ENCODE data around the gene MAP6.

The MAP6 gene

DNA sequence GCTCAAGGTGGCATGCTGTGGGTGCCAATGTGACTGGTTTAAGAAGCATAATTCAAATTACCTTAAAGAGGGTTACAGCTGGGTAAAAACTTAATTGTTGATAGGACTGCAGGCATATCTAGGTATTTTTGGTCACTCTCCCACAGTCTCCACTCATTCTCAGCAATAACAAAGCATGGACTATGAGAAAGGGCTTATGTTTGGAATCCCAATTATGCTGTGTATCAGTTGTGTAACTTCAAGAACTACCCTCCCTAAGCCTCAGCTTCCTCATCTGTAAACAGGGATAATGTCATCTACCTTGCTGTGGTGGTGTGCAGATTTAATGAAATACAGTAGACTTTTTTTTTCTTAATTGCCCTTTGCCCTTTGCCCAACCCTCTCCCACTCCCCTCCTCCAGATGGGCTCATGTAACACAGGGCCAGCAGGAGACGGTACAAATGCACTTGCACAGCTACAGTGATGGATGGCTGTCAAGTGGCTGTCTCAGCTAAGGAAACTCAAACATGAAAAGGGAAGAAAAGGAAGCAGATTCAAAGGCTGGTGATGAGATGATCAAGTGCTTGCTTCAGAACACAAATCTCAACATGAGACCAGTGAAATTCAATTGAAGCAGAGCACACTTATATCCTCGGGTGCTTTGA lies 37.6 kb downstream of the MAP6 start:
- Histone ChIP-seq H3K79me2 (ENCODE audit: insufficient read depth, low read length) (no peaks in the 10 kb centered on the region), H2AFZ (ENCODE audit: low read depth, low read length, severe bottlenecking) (no peak overlapping the region), H3K4me2 (ENCODE audit: low read depth, low read length, poor library complexity, severe bottlenecking) (no peak overlapping the region), H3F3A (ENCODE audit: insufficient read depth) (no peaks in the 10 kb centered on the region), H3K27ac (ENCODE audit: low read depth, low read length) (no peak overlapping the region), H3K27me3 (ENCODE audit: low read length) (no peaks in the 10 kb centered on the region), H3K9me3 (ENCODE audit: insufficient read depth, low read length) (no peaks in the 10 kb centered on the region), H4K20me1 (ENCODE audit: low read depth, low read length) (no peaks in the 10 kb centered on the region), H3K36me3 (ENCODE audit: low read length) (no peaks in the 10 kb centered on the region), H3K9ac (ENCODE audit: low read length) (no peak overlapping the region), H3K4me3 (ENCODE audit: insufficient read depth, low read length, poor library complexity, severe bottlenecking) (no peak overlapping the region), H3K9me2 (replicated peaks; ENCODE audit: insufficient read depth, low read length) (no peaks in the 10 kb centered on the region)
- TF ChIP-seq CTCF (IDR thresholded peaks at IDR 0.05; ENCODE audit: insufficient read depth, low read length, poor library complexity, severe bottlenecking) (no peak), EZH2phosphoT487 (conservative IDR thresholded peaks at IDR 0.05; ENCODE audit: low read length) (no peak)

GRCh38 chr11:75627906-75628668 lies 40.8 kb downstream of the MAP6 start:
- Histone ChIP-seq H3K4me2 (ENCODE audit: low read depth, low read length, poor library complexity, severe bottlenecking) (no peak overlapping the region), H2AFZ (ENCODE audit: low read depth, low read length, severe bottlenecking) (no peak overlapping the region)

GRCh38 chr11:75626889-75627529 lies 41.8 kb downstream of the MAP6 start:
- Histone ChIP-seq H2AFZ (ENCODE audit: low read depth, low read length, severe bottlenecking) (no peak overlapping the region), H3K4me3 (ENCODE audit: insufficient read depth, low read length, poor library complexity, severe bottlenecking) (no peak overlapping the region), H4K20me1 (ENCODE audit: low read depth, low read length) (no peaks in the 10 kb centered on the region), H3K4me2 (ENCODE audit: low read depth, low read length, poor library complexity, severe bottlenecking) (no peak overlapping the region), H3K27ac (ENCODE audit: low read depth, low read length) (no peak overlapping the region), H3K9me3 (ENCODE audit: insufficient read depth, low read length) (no peaks in the 10 kb centered on the region), H3K9me2 (replicated peaks; ENCODE audit: insufficient read depth, low read length) (no peaks in the 10 kb centered on the region), H3K9ac (ENCODE audit: low read length) (no peak overlapping the region), H3K36me3 (ENCODE audit: low read length) (no peaks in the 10 kb centered on the region), H3K79me2 (ENCODE audit: insufficient read depth, low read length) (no peaks in the 10 kb centered on the region), H3F3A (ENCODE audit: insufficient read depth) (no peaks in the 10 kb centered on the region), H3K27me3 (ENCODE audit: low read length) (no peaks in the 10 kb centered on the region)
- no peak for TF ChIP-seq CTCF (IDR thresholded peaks at IDR 0.05; ENCODE audit: insufficient read depth, low read length, poor library complexity, severe bottlenecking)

More at GRCh38 chr11:75627906-75628668, 40.8 kb downstream of the MAP6 start:
- Histone ChIP-seq H3K27me3 (ENCODE audit: low read length) (no peaks in the 10 kb centered on the region), H3K9ac (ENCODE audit: low read length) (no peak overlapping the region), H4K20me1 (ENCODE audit: low read depth, low read length) (no peaks in the 10 kb centered on the region), H3K9me2 (replicated peaks; ENCODE audit: insufficient read depth, low read length) (no peaks in the 10 kb centered on the region), H3K4me3 (ENCODE audit: insufficient read depth, low read length, poor library complexity, severe bottlenecking) (no peak overlapping the region), H3K36me3 (ENCODE audit: low read length) (no peaks in the 10 kb centered on the region), H3F3A (ENCODE audit: insufficient read depth) (no peaks in the 10 kb centered on the region), H3K79me2 (ENCODE audit: insufficient read depth, low read length) (no peaks in the 10 kb centered on the region), H3K27ac (ENCODE audit: low read depth, low read length) (no peak overlapping the region), H3K9me3 (ENCODE audit: insufficient read depth, low read length) (no peaks in the 10 kb centered on the region)
- no peak for TF ChIP-seq EZH2phosphoT487 (conservative IDR thresholded peaks at IDR 0.05; ENCODE audit: low read length)

Measured in SU-DHL-6 (cell line).